IPS-15b (cell line): ENCODE measurements around the gene RIMS1.
"Not testable (repeated sequence)": the region's sequence is repeated elsewhere in the genome, so short reads cannot be mapped to it uniquely, and the experiment has no call there.

ENCODE experiments used
- H3K27me3 ChIP-seq: one replicate; pipeline ENCODE4 v1.6.1; 2013; ENCODE audit warnings: low read length; ENCODE audit not compliant: control insufficient read depth, insufficient read depth
- H3K36me3 ChIP-seq: one replicate; pipeline ENCODE4 v1.6.1; 2013; ENCODE audit warnings: low read length; ENCODE audit not compliant: control insufficient read depth, insufficient read depth
- H3K4me1 ChIP-seq: one replicate; pipeline ENCODE4 v1.6.1; 2013; ENCODE audit warnings: mild to moderate bottlenecking, low read length; ENCODE audit not compliant: control insufficient read depth, insufficient read depth
- H3K4me3 ChIP-seq: one replicate; pipeline ENCODE4 v1.5.1; 2013; ENCODE audit warnings: low read depth, low read length
- H3K9ac ChIP-seq: one replicate; pipeline ENCODE4 v1.6.1; 2013; ENCODE audit warnings: low read depth, mild to moderate bottlenecking, low read length
- H3K9me3 ChIP-seq: one replicate; pipeline ENCODE4 v1.6.1; 2013; ENCODE audit warnings: mild to moderate bottlenecking, low read length; ENCODE audit not compliant: control insufficient read depth, insufficient read depth

RIMS1 gene

DNA sequence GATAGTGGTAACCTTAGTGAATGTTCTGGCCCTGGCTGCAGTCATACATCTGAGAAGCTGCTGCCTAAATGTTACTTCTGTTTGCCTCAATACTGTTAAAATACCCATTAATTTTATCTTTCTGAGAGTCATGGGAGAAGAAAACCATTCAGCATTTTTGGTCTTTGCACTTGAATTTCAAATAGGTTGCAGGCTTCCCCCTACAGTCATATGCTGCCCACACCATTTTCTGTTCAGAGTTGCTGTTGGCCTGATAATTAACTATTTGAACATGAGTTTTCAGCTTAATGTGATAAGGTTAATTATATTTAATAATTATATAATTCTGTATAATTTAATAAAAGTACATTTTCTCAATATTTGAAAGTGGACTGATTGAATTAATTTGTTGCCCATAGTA lies 410.0 kb downstream of the RIMS1 start:
- Histone ChIP-seq H3K9me3 (no peaks in the 10 kb centered on the region), H3K4me1 (peaks cover 4% of the 10 kb centered on the region), H3K9ac (no peak overlapping the region), H3K36me3 (no peaks in the 10 kb centered on the region), H3K27me3 (no peaks in the 10 kb centered on the region), H3K4me3 (no peak overlapping the region)

- H3K9me3 ChIP-seq, result no peaks in the 10 kb centered on the region
- no peaks in the 10 kb centered on the region for H3K4me1 ChIP-seq
- H3K9ac ChIP-seq, result no peak overlapping the region
- no peaks in the 10 kb centered on the region for H3K36me3 ChIP-seq
- H3K4me3 ChIP-seq, result no peak overlapping the region
- no peaks in the 10 kb centered on the region for H3K27me3 ChIP-seq
Measured at GRCh38 chr6:72305971-72306370, 419.6 kb downstream of the RIMS1 start.

- Histone ChIP-seq H3K9me3 (no peaks in the 10 kb centered on the region), H3K4me1 (no peaks in the 10 kb centered on the region), H3K9ac (no peak overlapping the region), H3K36me3 (no peaks in the 10 kb centered on the region), H3K4me3 (no peak overlapping the region), H3K27me3 (no peaks in the 10 kb centered on the region)
Measured at GRCh38 chr6:72316675-72317380, 430.5 kb downstream of the RIMS1 start.

GRCh38 chr6:72321788-72322187 lies 435.4 kb downstream of the RIMS1 start:
- H3K9ac ChIP-seq, result no peak overlapping the region
- H3K36me3 ChIP-seq, result no peaks in the 10 kb centered on the region
- H3K27me3 ChIP-seq, result no peaks in the 10 kb centered on the region
- H3K9me3 ChIP-seq, result no peaks in the 10 kb centered on the region
- no peaks in the 10 kb centered on the region for H3K4me1 ChIP-seq
- H3K4me3 ChIP-seq, result no peak overlapping the region

- Histone ChIP-seq H3K9me3 (no peaks in the 10 kb centered on the region), H3K27me3 (no peaks in the 10 kb centered on the region), H3K9ac (no peak overlapping the region), H3K4me1 (no peaks in the 10 kb centered on the region), H3K36me3 (no peaks in the 10 kb centered on the region), H3K4me3 (no peak overlapping the region)
Measured at GRCh38 chr6:72322771-72323170, 436.4 kb downstream of the RIMS1 start.

GRCh38 chr6:72324591-72324990 lies 438.2 kb downstream of the RIMS1 start:
- H3K9ac ChIP-seq, result no peak overlapping the region
- no peaks in the 10 kb centered on the region for H3K36me3 ChIP-seq
- no peaks in the 10 kb centered on the region for H3K9me3 ChIP-seq
- H3K27me3 ChIP-seq, result no peaks in the 10 kb centered on the region
- H3K4me1 ChIP-seq, result no peaks in the 10 kb centered on the region
- no peak overlapping the region for H3K4me3 ChIP-seq

- Histone ChIP-seq H3K9me3 (no peaks in the 10 kb centered on the region), H3K27me3 (no peaks in the 10 kb centered on the region), H3K4me1 (no peaks in the 10 kb centered on the region), H3K9ac (no peak overlapping the region), H3K4me3 (no peak overlapping the region), H3K36me3 (no peaks in the 10 kb centered on the region)
Measured at GRCh38 chr6:72328775-72329174, 442.4 kb downstream of the RIMS1 start.

DNA sequence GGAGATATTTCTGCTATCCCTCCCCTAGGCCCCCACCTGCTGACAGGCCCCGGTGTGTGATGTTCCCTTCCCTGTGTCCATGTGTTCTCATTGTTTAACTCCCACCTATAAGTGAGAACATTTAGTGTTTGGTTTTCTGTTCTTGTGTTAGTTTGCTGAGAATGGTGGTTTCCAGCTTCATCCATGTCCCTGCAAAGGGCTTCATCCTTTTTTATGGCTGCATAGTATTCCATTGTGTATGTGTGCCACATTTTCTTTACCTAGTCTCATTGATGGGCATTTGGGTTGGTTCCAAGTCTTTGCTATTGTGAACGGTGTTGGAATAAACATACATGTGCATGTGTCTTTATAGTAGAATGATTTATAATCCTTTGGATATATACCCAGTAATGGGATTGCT lies 448.9 kb downstream of the RIMS1 start:
- not testable (repeated sequence) for H3K36me3 ChIP-seq, H3K9me3 ChIP-seq, H3K27me3 ChIP-seq, H3K4me3 ChIP-seq, H3K4me1 ChIP-seq, H3K9ac ChIP-seq

- Histone ChIP-seq H3K9ac (no peak overlapping the region), H3K9me3 (no peaks in the 10 kb centered on the region), H3K36me3 (no peaks in the 10 kb centered on the region), H3K4me1 (no peaks in the 10 kb centered on the region), H3K4me3 (no peak overlapping the region), H3K27me3 (no peaks in the 10 kb centered on the region)
Measured at GRCh38 chr6:72348926-72349325, 462.6 kb downstream of the RIMS1 start.

DNA sequence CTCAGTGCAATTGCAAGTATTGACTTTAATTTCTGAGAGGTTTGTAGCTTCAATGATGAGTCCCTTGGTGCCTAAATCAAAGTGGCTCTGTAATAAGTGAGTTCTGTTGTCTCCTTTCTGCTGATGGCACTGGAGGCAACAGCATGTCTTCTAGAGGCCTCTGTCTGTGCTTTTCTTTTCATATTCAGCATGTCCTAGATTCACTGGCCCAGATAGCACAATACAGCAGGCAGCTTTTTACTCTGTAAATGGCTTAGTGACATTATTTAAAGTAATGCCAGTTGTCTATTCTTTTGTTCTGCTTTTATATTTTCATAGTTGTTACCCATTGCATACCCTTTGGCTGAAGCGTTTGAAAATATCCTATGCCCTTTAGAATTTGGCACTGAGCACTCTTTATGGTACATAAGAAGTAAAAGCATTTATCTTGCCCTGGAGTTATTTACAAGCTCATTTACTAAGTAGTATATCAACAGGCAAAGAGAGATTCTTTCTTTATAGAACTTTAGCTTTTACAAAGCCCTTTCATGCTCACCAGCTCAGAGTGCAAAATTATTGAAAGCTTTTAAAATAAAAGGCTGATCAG lies 464.0 kb downstream of the RIMS1 start:
- no peak overlapping the region for H3K9ac ChIP-seq
- H3K27me3 ChIP-seq, result no peaks in the 10 kb centered on the region
- no peak overlapping the region for H3K4me3 ChIP-seq
- no peaks in the 10 kb centered on the region for H3K9me3 ChIP-seq
- no peaks in the 10 kb centered on the region for H3K36me3 ChIP-seq
- no peaks in the 10 kb centered on the region for H3K4me1 ChIP-seq

GRCh38 chr6:72363844-72364740 lies 477.7 kb downstream of the RIMS1 start:
- Histone ChIP-seq H3K9me3 (no peaks in the 10 kb centered on the region), H3K4me1 (no peaks in the 10 kb centered on the region), H3K27me3 (no peaks in the 10 kb centered on the region), H3K36me3 (no peaks in the 10 kb centered on the region), H3K4me3 (no peak overlapping the region), H3K9ac (no peak overlapping the region)

- H3K9me3 ChIP-seq, result no peaks in the 10 kb centered on the region
- H3K27me3 ChIP-seq, result no peaks in the 10 kb centered on the region
- H3K9ac ChIP-seq, result no peak overlapping the region
- H3K4me1 ChIP-seq, result no peaks in the 10 kb centered on the region
- no peak overlapping the region for H3K4me3 ChIP-seq
- H3K36me3 ChIP-seq, result no peaks in the 10 kb centered on the region
Measured at GRCh38 chr6:72365773-72366172, 479.4 kb downstream of the RIMS1 start.
